HG02588 (cell line): ENCODE results near the gene IRAG1.

Experiments used
- ATAC-seq: cut with Tn5 transposase; IDR thresholded peaks from one replicate; pipeline ENCODE4 v1.9.1; 2021; ENCODE audit warnings: mild to moderate bottlenecking, moderate library complexity; ENCODE audit not compliant: unreplicated experiment

The IRAG1 gene

GRCh38 chr11:10693509-10694081, at the start of gene IRAG1:
Gene IRAG1 (minus strand): TSS chr11:10693755. CDS start chr11:10693602, 153 bp downstream.
- no peak for ATAC-seq

GRCh38 chr11:10742460-10743208, 49.1 kb upstream of the IRAG1 start:
- ATAC-seq: no peak

- ATAC-seq: peak; percentile 97
Observed at GRCh38 chr11:10735481-10736475, 42.2 kb upstream of the IRAG1 start.

DNA sequence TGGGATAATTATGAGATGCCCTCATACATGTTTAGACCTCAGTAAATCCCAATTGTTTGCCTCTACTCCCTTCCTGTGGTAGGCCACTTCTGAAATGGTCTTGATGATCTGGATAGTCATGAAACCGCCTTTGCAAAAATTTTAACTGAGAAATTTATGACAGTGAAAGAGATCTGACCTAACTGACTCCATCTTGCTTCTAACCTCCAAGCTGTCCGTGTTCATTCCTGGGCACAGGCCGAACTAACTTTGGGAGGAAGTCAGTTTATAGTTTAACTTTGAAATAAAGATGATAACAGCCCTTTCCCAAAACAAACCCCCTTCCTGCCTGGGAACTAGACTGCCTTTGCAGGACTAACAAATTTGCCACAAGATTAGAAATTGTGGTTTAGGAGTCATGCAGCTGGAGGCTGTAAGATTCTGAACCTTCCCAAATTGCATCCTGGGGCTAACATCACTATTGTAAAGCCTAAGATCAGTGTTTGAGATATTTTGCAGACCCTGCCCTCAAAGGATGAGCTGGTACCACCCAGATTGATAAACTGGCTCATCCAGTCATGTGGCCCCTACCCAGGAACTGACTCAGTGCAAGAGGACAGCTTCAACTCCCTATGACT, 37.6 kb upstream of the IRAG1 start:
- no peak for ATAC-seq

DNA sequence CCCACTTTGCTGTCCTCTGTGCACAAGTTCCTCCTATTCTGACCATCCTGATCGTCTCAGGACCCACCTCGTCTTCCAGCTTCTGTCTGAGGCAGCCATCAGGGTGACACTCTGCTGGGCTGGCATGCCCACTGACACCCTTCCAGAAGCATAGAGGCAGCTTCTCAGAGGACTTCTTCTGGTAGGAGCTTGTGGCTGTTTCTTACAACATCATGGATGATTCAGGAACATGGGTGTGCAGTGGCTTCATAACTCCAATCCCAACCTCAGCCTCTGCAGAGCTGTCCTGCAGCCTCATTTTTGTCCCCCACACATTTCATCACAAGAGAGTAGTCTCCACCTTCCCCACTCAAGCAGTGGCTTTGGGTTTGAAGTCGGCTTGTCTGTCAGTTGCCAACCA, 36.6 kb upstream of the IRAG1 start:
- no peak for ATAC-seq

GRCh38 chr11:10728789-10729472, 35.4 kb upstream of the IRAG1 start:
- no peak for ATAC-seq

- ATAC-seq: no peak
Observed at GRCh38 chr11:10728154-10728553, 34.6 kb upstream of the IRAG1 start.

- no peak for ATAC-seq
Observed at GRCh38 chr11:10727146-10727851, 33.7 kb upstream of the IRAG1 start.

DNA sequence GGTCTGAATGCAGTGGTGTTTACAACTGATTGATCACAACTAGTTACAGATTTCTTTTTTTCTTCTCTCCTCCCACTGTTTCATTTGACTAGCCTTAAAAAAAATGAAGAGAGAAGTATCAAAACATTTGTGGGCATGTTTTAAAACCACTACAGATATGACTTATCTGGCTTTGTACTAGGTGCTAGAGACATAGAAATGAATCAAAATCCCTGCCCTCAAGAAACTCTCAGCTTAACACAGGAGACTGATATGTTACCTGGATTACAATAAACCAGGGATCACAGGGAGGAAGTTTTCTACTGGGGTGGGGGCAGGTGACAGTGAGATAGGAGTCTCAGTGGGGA, 32.3 kb upstream of the IRAG1 start:
- ATAC-seq: no peak

DNA sequence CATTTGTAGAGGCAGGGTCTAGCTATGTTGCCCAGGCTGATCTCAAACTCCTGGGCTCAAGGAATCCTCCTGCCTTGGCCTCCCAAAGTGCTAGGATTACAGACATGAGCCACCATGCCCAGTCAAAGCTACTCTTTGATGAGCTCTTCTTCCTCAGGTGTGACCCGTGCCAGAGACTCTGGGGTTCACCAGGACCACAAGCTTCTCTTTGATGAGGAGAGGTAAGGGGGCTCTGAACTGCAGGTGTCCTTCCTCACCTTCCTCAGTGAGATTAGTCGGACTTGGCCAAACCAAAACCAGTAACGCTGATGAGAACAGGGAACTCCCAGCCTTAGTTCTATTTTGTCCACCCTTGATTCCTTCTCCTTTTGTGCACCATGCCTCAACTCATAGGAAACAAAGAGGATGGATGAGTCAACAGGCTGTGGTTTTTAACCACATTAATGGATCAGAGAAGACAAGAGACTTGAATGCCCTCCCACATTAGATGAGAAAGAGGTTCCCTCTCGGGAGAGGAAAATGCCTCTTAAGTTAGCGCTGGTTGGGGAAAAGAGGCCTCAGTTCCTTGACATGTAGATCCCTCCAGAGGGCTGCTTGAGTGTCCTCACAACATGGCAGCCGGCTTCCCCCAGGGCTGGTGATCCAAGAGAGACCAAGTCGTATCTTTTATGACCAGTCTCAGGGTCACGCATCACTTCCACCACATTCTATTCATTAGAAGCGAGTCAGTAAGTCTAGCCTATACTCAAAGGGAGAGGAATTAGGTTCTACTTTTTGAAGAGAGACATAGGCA, 31.8 kb upstream of the IRAG1 start:
- ATAC-seq: no peak

- ATAC-seq: no peak
Observed at GRCh38 chr11:10722307-10722706, 28.8 kb upstream of the IRAG1 start.

- ATAC-seq: no peak
Observed at GRCh38 chr11:10720881-10721376, 27.4 kb upstream of the IRAG1 start.

DNA sequence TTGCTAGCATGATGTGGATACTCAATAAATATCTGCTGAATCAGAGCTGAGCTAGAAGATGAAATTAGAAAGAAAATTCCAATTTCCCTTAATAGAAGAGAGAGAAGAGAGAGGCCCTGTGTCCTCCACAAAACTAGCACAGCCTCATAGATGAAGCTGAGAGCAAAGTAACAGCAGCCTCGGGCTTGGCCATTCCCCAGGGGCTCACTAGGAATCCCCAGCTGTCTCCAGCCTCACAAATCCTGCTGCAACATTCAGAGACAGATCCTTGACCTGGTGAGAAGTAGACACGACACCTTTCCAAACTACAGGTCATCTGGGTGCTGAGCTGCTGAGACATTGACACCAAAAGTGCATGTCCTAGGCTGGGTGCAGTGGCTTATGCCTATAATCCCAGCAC, 26.1 kb upstream of the IRAG1 start:
- no peak for ATAC-seq

DNA sequence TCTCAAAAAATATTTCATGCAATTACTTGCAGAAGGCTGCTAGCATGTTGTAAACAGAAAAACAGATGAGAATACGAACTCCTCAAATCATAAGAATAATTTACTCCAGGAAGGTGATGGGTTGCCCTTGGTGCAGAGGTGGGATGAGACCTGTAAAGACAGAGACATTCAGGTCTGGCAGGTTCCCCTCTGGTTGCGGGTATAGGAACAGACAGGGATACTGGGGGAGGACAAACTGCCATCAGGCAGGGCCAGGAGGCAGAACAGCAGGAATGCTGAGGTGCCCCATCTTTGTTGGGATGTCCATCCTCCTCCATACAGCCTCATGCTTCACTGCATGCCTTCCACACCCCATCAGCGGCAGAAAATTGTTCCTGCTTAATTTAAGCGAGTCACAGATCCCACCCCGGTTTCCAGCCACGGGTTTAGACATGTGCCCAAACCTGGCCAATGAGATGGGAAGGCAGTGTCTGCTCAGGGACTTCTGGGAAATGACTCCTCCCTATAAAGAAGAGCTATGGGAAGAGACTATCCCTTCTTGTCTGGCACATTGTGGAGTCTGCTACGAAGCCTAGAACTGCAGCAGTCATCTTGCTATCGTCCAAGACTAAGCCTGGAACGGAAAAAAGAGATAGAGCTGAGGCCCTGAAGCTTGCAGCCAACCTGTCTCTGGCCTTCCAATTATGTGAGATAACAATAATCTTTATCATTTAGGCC, 23.1 kb upstream of the IRAG1 start:
- ATAC-seq: no peak

- no peak for ATAC-seq
Observed at GRCh38 chr11:10716122-10716521, 22.6 kb upstream of the IRAG1 start.

DNA sequence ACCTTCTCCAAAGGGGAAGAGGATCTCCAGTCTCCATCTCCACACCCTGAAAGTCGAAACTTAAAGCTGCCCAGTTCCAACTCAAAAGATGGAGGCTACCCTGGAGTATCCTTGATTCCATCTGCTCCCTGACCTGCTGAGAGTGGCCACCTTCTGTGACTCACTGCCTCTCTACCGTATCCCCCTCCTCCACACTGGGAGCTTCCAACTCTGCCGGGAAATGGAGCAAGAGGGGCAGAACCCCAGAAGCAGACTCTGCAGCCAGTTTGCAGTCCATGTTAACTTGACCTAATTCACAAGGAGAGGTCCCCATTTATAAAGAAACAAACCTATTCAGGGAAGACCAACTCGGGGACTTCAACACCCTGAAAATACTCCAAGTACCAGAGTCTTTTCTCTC, 22.0 kb upstream of the IRAG1 start:
- ATAC-seq: no peak

DNA sequence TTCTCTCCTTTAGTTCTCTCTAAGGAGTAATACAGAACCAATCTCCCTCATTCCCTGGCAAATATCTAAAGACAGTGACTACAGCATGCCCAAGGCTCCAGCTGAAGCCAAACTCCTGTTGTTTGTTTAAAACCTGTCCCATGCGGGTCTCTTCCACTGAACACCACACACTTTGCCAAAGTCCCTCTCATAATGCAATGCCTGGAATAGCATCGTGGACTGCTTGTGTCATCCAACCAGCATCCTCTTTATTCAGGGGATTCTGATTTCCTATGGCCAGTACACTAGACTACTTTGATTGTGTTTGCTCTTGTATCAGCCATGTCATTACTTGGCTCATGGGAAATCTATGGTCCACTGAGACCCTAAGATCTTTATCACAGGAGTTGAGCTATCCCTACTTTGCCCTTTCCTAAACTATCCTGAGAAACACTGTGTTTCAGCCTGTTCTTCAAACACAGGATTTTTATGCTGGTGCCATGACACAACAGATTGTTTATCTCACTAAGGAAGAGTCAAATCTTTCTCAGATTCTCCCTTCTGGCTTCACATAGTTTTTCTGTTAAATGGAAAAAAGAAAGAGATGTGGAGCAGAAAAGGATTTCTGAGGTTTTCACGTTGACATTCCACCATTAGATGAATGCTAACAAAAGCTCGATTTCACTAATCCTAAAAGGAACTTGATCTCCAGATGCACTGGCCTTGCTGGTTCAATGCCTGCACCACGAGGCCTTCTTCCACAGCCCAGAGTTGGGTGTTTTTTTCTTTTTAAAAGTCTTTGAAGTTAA, 15.9 kb upstream of the IRAG1 start:
- no peak for ATAC-seq

DNA sequence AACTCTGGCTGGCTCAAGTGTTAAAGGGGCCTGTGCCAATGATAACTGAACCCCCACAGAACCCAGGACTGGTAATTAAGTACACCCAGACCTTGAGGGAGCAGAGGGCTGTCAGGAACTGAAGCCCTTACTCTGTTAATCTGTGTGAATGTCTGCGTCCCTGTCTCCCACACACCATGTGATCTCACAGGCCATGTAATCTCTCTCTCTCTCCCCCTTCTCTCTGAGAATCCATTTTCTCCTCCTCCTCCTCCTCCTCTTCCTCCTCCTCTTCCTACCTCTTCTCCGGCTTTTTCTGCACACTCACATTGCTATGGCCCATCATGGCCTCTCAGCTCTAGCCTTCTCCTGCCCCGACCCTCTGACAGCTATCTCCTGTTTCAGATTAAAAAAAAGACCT, 14.6 kb upstream of the IRAG1 start:
- no peak for ATAC-seq
